DMS79 (cell line): ENCODE results near the gene AGXT.

Experiments
- DNase-seq: peaks from one replicate; lab custom pipeline; 2025; lab: John Stamatoyannopoulos, UW

Gene AGXT

GRCh38 chr2:240915526-240916341 lies 47.1 kb downstream of the AGXT start:
- DNase-seq, result no peak

DNA sequence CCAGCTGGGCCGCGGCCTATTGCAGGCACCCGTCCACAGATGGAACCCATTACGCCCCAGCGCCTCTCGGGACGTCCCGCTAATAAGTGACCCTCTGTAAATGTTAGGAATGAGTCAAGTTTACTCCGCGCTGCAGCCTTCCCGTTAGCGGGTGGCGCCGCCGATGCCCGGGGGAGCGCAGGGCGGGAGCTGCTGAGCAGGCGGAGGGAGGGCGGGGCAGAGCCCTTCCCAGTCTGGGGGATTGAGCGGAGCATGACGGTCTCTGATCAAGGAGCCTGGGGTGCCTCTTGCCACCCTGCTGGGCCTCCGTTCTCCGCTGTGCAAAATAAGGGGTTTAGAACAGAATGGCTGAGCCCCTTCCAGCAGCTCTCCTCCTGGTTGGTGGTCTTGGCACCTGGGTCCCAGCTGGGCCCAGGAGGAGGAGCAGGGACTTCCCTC lies 48.0 kb downstream of the AGXT start:
- DNase-seq, result no peak

DNA sequence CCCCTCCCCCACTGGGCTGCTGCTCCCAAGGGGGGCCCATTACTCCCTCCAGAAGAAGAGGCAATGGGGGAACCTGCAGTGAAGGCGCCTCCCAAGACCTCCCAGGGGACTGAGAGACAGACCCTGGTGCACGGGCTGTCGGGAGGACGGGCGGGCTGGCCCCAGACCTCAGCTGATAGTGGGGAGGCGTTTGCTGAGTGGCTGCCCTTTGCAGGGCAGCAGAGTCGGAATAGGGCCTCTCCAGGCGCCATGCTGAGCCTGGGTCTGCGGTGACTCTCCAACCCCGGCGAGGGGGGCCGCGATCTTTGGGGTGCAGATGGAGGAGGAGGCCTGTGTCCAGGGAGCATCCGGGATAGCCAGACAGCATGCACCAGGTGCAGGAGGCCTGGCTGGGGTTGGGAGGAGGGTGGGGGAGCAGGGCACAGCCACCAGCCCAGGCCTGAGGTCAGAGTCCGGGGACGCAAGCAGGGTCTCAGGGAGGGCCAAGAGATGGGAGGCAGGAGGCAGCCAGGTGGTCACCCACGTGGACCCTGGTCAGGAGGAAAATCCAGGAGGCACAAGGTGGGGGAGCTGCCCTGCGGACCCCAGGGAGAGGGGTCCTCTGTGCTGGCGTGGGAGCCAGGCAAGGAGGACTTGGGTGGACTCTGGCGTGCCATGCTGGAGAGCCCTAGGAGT lies 48.5 kb downstream of the AGXT start:
- DNase-seq, result no peak

GRCh38 chr2:240917684-240918257 lies 49.1 kb downstream of the AGXT start:
- DNase-seq, result no peak

- DNase-seq, result no peak
These were observed 49.9 kb downstream of the AGXT start for GRCh38 chr2:240918258-240919091.

- no peak for DNase-seq
These were observed 50.6 kb downstream of the AGXT start for GRCh38 chr2:240919161-240919781.

DNA sequence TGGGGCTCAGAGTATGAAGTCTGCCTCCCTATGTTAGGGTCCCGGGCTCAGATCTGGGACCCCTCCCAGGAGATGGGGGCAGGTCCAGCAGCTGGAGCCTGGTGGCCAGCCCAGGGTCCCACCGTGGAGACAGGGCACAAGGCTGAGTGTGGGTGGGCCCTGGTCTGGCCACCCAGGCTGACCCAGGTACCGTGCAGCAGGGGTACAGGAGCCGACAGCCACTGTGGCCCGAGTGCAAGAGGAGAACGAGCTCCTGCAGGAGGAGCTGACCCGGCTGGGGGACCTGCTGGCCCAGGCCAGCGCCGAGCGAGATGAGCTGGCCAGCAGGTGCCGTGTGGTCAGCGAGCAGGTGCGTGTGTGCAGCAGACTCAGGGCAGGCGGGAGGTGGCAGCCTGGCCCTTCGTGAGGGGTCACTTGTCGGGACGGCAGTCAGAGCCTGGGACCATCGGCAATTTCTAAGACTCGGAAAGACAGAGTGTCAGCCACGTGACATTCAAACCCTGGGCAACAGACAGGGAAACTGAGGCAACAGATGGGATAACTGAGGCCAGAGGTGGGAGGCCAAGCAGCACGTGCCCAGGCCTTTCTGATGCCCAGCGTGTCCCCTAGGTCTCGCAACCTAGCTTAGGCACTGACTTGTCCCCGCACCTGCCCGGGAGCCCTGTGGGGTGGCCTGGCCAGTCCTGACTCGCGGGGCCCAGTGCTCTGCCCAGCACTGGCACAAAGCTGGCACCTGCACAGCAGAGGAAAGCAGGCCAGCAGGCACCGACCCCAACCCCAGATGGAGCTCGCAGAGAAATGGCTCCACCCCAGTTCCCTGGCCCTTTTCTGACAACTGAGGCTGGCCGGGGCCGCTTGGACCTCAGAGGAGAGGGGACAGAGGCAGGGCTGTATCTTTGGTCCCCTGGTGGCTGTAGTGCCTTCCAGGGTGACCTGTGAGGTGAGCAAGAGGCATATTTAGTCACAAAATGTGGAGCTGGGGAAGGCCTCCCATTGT lies 51.5 kb downstream of the AGXT start:
- no peak for DNase-seq

DNA sequence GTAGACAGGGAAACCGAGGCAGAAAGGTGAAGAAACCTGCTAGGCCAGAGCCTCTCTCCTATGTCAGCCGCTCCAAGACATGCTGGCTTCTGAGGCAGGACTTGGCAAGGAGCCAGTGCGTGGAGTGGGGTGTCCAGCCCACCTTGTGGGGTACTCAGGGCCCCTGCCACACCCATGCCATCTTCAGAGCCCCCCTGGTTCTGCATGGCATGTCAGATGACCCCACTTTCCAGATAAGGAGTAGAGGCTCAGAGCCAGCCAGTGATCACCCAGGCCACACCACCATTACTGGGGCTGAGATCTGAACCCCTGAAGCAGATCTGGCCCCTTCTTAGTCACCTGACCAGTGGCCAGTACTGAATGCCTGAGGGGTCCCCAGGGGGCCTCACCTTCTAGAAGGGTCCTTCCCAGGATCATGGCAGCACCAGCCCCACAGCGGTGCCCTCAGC lies 52.2 kb downstream of the AGXT start:
- DNase-seq, result no peak

GRCh38 chr2:240921311-240921994 lies 52.8 kb downstream of the AGXT start:
- DNase-seq, result no peak

- no peak for DNase-seq
These were observed 53.3 kb downstream of the AGXT start for GRCh38 chr2:240921995-240922244.

GRCh38 chr2:240922245-240922981 lies 53.8 kb downstream of the AGXT start:
- no peak for DNase-seq

DNA sequence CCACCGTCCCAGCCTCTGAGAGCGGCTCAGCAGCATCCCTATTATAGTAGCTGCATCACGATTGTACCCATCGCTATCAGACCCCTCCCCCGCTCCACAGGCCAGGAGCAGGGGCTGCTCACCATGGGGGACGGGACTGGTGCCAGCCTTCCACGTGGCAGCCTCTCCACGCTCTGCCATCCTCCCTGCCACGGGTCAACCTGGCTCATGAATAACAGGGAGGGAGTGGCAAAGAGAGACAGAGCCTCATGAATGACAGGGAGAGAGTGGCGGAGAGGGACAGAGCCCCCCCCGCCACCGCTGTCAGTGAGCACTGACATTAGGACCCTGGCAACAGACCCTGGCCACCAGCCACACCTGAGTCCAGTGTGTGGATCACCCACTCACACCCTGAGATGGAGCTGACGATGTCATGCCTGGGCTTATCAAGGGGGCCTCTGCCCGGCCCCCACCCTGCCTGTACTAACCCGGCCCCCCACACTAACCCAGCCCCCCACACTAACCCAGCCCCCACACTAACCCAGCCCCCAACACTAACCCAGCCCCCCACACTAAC lies 54.4 kb downstream of the AGXT start:
- DNase-seq, result no peak

DNA sequence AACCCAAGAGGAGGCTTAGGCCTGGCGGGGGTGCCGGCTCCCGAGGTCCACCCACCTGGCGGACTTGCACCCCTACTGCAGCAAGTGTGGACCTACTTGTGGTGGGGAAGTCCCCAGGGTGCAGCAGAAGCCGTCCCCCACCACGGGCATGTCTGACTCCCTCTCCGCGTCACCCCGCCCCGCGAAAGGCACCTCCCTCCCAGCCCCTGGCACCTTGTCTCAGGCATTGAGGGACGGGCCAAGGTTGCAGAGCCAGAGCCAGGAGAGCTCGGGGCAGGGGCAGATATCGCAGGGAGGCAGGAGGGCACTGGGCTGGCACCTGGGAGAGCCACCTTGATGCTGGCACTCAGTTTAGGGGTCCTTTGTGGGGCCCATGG lies 56.6 kb downstream of the AGXT start:
- no peak for DNase-seq

GRCh38 chr2:240925568-240926515 lies 57.2 kb downstream of the AGXT start:
- no peak for DNase-seq

DNA sequence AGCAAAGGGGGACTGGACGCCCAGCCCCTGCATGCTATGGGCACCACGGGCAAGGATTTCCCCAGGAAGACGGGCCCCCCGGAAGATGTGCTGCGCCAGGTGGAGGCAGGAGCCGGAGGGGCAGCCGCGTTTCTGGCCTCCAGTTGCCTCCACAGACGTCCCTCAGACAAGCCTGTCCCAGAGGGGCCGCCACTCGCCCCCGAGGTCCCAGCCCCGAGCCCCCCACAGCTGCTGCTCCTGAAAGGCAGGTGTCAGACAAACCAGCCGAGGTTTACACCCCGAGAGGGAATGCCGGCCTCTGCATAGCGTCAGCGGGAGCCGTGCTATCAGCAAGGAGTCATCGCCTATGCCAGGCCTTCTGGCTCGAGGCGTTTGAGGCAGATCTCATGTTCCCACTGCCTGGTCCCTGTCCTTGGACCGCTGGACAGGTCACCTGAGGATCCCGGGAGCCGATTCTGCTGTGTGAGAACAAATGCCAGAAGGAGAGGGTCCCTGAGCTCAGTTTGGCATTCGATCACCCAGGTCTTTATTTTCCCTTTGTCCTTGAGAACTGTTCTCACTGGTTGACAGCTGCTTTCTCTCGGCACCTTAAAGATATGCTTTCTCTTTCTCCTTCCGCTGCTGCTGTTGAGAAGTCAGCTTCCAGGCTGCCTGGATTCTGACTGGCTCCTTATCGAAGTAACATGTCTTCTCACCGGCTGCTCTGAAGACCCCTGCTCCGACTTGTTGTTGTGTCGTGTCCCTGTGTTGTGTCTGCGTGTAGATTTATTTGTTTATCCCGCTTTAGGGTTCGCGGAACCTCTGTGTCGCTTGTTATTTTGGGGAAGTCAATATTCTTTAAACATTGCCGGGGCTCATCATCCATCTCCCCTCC lies 58.1 kb downstream of the AGXT start:
- no peak for DNase-seq

DNA sequence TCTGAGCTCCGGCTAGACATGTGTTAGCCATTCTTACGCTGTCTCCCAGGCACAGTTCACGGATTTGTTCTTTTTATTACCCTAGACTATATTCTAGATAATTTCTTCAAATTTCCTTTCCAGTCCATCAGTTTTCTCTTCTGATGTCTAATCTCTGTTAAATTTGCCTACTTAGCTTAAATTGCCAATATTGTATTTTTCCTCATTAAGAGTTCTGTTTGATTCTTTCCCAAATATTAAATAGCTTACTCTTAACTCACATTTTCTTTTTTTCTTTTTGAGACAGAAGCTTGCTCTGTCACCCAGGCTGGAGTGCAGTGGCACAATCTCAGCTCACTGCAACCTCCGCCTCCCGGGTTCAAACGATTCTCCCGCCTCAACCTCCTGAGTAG lies 58.8 kb downstream of the AGXT start:
- no peak for DNase-seq
